RWPE1 (cell line): ENCODE measurements around the gene LYSET.
"Not testable (repeated sequence)": the region's sequence is repeated elsewhere in the genome, so short reads cannot be mapped to it uniquely, and the experiment has no call there.

Experiments
- CTCF ChIA-PET: fragments of 350-600 bp; sonication (Branson Sonifier 250); formaldehyde crosslinking; extraction: SDS; loops from one replicate; lab custom pipeline; 2021; lab: Yijun Ruan, JAX
- POLR2A ChIA-PET: fragments of 400-600 bp; formaldehyde crosslinking; extraction: SDS; loops from one replicate; lab custom pipeline; 2020; ENCODE audit warnings: antibody characterized with exemption; ENCODE audit not compliant: low non-redundant PET; lab: Yijun Ruan, JAX
- DNase-seq: peaks from one replicate; pipeline ENCODE4 v3.0.0; 2012; ENCODE audit warnings: low spot score
- H3K27ac ChIP-seq: fragments of 450-650 bp; 2 replicates; pipeline ENCODE4 v1.5.1; 2017
- CTCF ChIP-seq: fragments of 450-650 bp; conservative IDR thresholded peaks from 2 replicates; pipeline ENCODE4 v1.5.1; 2017; ENCODE audit warnings: low read depth, mild to moderate bottlenecking

LYSET gene, protein sequence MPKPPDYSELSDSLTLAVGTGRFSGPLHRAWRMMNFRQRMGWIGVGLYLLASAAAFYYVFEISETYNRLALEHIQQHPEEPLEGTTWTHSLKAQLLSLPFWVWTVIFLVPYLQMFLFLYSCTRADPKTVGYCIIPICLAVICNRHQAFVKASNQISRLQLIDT

GRCh38 chr14:93184391-93185348 is at the start of gene LYSET, which contains the start of gene MOAP1:
Gene LYSET (plus strand): TSS chr14:93185317. CDS start chr14:93185406, 89 bp downstream.
Gene MOAP1 (minus strand): TSS chr14:93184897. CDS start chr14:93184242, 655 bp downstream.
- POLR2A ChIA-PET: interaction anchor here (0.6 to 1.8 kb wide), 2 partner anchors 22 to 450 kb away, joined by 3 to 6 read pairs; partner anchors contain the start of genes GON7 and UBR7

GRCh38 chr14:93135399-93135798 is 49.7 kb upstream of the LYSET start:
- no peak for TF ChIP-seq CTCF
- no peak for DNase-seq
- peak overlapping the region; percentile 21; the same call in 1 of the 2 replicates for H3K27ac ChIP-seq
- CTCF ChIA-PET: interaction anchor here (0.7 to 2.1 kb wide), 3 partner anchors 14 to 255 kb away, joined by 3 to 8 read pairs (median 5); no protein-coding TSS in a partner anchor
- POLR2A ChIA-PET: no interaction called here

More at GRCh38 chr14:93184391-93185348, at the start of gene LYSET, which contains the start of gene MOAP1:
- DNase-seq: peak; percentile 87
- CTCF ChIA-PET: interaction anchor here (0.6 to 1.0 kb wide), 2 partner anchors 34 to 232 kb away, joined by 3 to 4 read pairs; no protein-coding TSS in a partner anchor
- peak; percentile 30 for TF ChIP-seq CTCF
- peak within 1 kb of the TSS; percentile 97 for H3K27ac ChIP-seq

DNA sequence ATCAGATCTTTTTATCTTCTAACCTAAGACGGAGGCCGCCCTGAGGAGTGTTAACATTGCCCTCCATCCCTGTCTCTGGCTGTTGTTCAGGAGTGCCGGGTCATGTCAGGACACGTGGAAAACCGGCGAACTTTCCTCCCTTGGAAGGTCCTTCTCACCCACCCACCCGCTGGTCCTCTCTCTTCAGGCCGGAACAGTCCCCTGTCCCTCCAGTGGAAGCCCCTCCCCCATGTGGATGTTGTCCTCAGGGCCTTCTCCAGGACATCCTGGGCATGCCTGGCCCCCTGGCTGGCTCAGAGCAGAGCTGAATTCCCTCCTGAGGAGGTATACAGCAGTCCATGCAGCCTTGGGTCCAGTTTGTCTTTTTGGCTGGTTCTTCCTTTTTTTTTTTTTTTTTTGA is 49.1 kb upstream of the LYSET start:
- TF ChIP-seq CTCF: no peak
- ChIA-PET CTCF (interaction anchor here (0.7 to 2.1 kb wide), 3 partner anchors 15 to 255 kb away, joined by 3 to 8 read pairs (median 5); no protein-coding TSS in a partner anchor), POLR2A (no interaction called here)
- no peak for DNase-seq
- peak overlapping the region; percentile 21; the same call in 1 of the 2 replicates for H3K27ac ChIP-seq

DNA sequence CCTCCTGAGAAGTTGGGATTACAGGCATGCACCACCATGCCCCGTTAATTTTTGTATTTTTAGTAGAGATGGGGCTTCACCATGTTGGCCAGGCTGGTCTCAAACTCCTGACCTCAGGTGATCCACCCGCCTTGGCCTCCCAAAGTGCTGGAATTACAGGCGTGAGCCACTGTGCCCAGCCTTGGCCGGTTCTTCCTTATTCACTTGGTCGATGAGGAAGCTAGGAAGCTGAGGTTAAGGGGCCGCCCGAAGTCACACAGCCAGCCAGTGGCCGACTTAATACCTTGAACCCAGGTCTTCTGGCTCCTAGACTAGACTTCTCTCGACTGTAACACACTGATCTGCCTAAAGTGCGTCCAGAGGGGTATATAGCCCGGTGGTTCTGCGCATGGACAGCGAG is 48.6 kb upstream of the LYSET start:
- not testable (repeated sequence) for DNase-seq
- CTCF ChIA-PET: interaction anchor here (1.4 kb wide), 1 partner anchor 256 kb away, joined by 5 read pairs; no protein-coding TSS in a partner anchor

GRCh38 chr14:93137864-93138263 is 47.3 kb upstream of the LYSET start:
- ChIA-PET POLR2A (no interaction called here), CTCF (interaction anchor here (0.7 to 2.4 kb wide), 2 partner anchors 24 to 408 kb away, joined by 3 to 13 read pairs; no protein-coding TSS in a partner anchor)
- TF ChIP-seq CTCF: no peak
- H3K27ac ChIP-seq: no peak overlapping the region
- DNase-seq: no peak

More for the DNA sequence above, 48.6 kb upstream of the LYSET start:
- H3K27ac ChIP-seq, POLR2A ChIA-PET: not testable (repeated sequence)

DNA sequence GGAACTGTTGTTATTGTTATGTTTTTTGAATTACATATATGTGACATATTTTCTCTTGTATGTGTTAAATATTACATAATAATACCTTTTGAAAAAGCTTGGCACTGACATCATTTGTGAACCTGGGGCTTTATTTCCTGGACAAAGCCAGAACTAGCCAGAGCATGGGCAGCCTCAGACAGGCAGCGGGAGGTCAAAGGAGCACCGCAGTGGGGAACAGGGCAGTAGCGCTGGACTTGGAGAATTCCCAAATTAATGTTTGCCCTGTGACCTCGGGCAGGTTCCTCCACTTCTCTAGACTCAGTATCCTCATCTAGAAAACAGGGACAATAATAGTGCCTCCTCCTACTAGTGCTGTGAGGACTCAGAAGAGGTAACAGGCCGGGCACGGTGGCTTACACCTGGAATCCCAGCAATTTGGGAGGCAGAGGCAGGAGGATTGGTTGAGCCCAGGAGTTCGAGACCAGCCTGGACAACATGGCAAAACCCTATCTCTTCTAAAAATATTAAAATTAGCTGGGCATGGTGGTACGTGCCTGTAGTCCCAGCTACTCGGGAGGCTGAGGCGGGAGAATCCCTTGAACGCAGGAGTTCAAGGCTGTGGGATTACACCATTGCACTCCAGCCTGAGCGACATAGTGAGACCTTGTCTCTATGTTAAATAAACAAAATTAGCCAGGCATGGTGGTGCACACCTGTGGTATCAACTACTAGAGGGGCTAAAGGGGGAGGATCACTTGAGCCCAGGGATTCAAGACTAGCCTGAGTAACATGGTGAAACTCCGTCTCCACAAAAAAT is 42.1 kb upstream of the LYSET start:
- H3K27ac ChIP-seq: no peak overlapping the region
- POLR2A ChIA-PET: no interaction called here
- CTCF ChIA-PET: interaction anchor here (0.5 to 0.8 kb wide), 2 partner anchors 11 to 28 kb away, joined by 3 to 4 read pairs; no protein-coding TSS in a partner anchor
- TF ChIP-seq CTCF: no peak
- DNase-seq: no peak
